ENCODE results near the gene HES7.

The HES7 gene

GRCh38 chr17:8161289-8162232 is 37.7 kb upstream of the HES7 start:
- Histone ChIP-seq H3K4me3 (ENCODE audit: low read length) (peak overlapping the region; percentile 97; the same call in 1 of the 2 replicates), H3K27me3 (ENCODE audit: control insufficient read depth, insufficient read depth, low read length) (no peaks in the 10 kb centered on the region), H3K4me1 (ENCODE audit: control insufficient read depth, insufficient read depth, low read length) (peaks cover 5% of the 10 kb centered on the region), H3K9me3 (ENCODE audit: control insufficient read depth, insufficient read depth, low read length) (no peaks in the 10 kb centered on the region), H3K36me3 (ENCODE audit: control insufficient read depth, insufficient read depth, low read length) (no peaks in the 10 kb centered on the region), H3K27ac (ENCODE audit: low read length) (no peak overlapping the region)
- DNase-seq (ENCODE audit: low read depth, low spot score): no peak
- no CpG with 5 or more reads among the region's 19 CpGs for WGBS (ENCODE audit: insufficient coverage, insufficient read length)

- Histone ChIP-seq H3K36me3 (ENCODE audit: control insufficient read depth, insufficient read depth, low read length) (no peaks in the 10 kb centered on the region), H3K9me3 (ENCODE audit: control insufficient read depth, insufficient read depth, low read length) (no peaks in the 10 kb centered on the region), H3K27me3 (ENCODE audit: control insufficient read depth, insufficient read depth, low read length) (no peaks in the 10 kb centered on the region), H3K4me1 (ENCODE audit: control insufficient read depth, insufficient read depth, low read length) (peaks cover 5% of the 10 kb centered on the region), H3K27ac (ENCODE audit: low read length) (no peak overlapping the region), H3K4me3 (ENCODE audit: low read length) (no peak overlapping the region)
- WGBS (ENCODE audit: insufficient coverage, insufficient read length): no CpG with 5 or more reads among the region's 5 CpGs
- no peak for DNase-seq (ENCODE audit: low read depth, low spot score)
Observed at GRCh38 chr17:8160741-8161221, 36.9 kb upstream of the HES7 start.

- H3K27ac ChIP-seq (ENCODE audit: low read length): no peak overlapping the region
- no peaks in the 10 kb centered on the region for H3K36me3 ChIP-seq (ENCODE audit: control insufficient read depth, insufficient read depth, low read length)
- no peaks in the 10 kb centered on the region for H3K27me3 ChIP-seq (ENCODE audit: control insufficient read depth, insufficient read depth, low read length)
- no peak for DNase-seq (ENCODE audit: low read depth, low spot score)
- no peak overlapping the region for H3K4me3 ChIP-seq (ENCODE audit: low read length)
- no CpG with 5 or more reads among the region's 4 CpGs for WGBS (ENCODE audit: insufficient coverage, insufficient read length)
- H3K9me3 ChIP-seq (ENCODE audit: control insufficient read depth, insufficient read depth, low read length): no peaks in the 10 kb centered on the region
- peaks cover 5% of the 10 kb centered on the region for H3K4me1 ChIP-seq (ENCODE audit: control insufficient read depth, insufficient read depth, low read length)
Observed at GRCh38 chr17:8160224-8160577, 36.3 kb upstream of the HES7 start.

- H3K27ac ChIP-seq (ENCODE audit: low read length): no peak overlapping the region
- peaks cover 3% of the 10 kb centered on the region; the same call in 1 of the 2 replicates for H3K4me1 ChIP-seq (ENCODE audit: control insufficient read depth, insufficient read depth, low read length)
- no peaks in the 10 kb centered on the region for H3K27me3 ChIP-seq (ENCODE audit: control insufficient read depth, insufficient read depth, low read length)
- no peaks in the 10 kb centered on the region for H3K36me3 ChIP-seq (ENCODE audit: control insufficient read depth, insufficient read depth, low read length)
- WGBS (ENCODE audit: insufficient coverage, insufficient read length): no CpG with 5 or more reads among the region's 4 CpGs
- H3K9me3 ChIP-seq (ENCODE audit: control insufficient read depth, insufficient read depth, low read length): no peaks in the 10 kb centered on the region
- no peak for DNase-seq (ENCODE audit: low read depth, low spot score)
- no peak overlapping the region for H3K4me3 ChIP-seq (ENCODE audit: low read length)
Observed at GRCh38 chr17:8159459-8160223, 35.7 kb upstream of the HES7 start.

GRCh38 chr17:8159032-8159400 is 35.1 kb upstream of the HES7 start:
- no peak for DNase-seq (ENCODE audit: low read depth, low spot score)
- Histone ChIP-seq H3K27me3 (ENCODE audit: control insufficient read depth, insufficient read depth, low read length) (no peaks in the 10 kb centered on the region), H3K27ac (ENCODE audit: low read length) (no peak overlapping the region), H3K36me3 (ENCODE audit: control insufficient read depth, insufficient read depth, low read length) (no peaks in the 10 kb centered on the region), H3K4me3 (ENCODE audit: low read length) (no peak overlapping the region), H3K4me1 (ENCODE audit: control insufficient read depth, insufficient read depth, low read length) (peaks cover 2% of the 10 kb centered on the region; the same call in 1 of the 2 replicates), H3K9me3 (ENCODE audit: control insufficient read depth, insufficient read depth, low read length) (no peaks in the 10 kb centered on the region)
- WGBS (ENCODE audit: insufficient coverage, insufficient read length): no CpG with 5 or more reads among the region's 3 CpGs

GRCh38 chr17:8158267-8159031 is 34.5 kb upstream of the HES7 start:
- WGBS (ENCODE audit: insufficient coverage, insufficient read length): no CpG with 5 or more reads among the region's 20 CpGs
- DNase-seq (ENCODE audit: low read depth, low spot score): no peak
- H3K36me3 ChIP-seq (ENCODE audit: control insufficient read depth, insufficient read depth, low read length): no peaks in the 10 kb centered on the region
- no peak overlapping the region for H3K4me3 ChIP-seq (ENCODE audit: low read length)
- peaks cover 3% of the 10 kb centered on the region; the same call in 1 of the 2 replicates for H3K4me1 ChIP-seq (ENCODE audit: control insufficient read depth, insufficient read depth, low read length)
- no peaks in the 10 kb centered on the region for H3K27me3 ChIP-seq (ENCODE audit: control insufficient read depth, insufficient read depth, low read length)
- H3K9me3 ChIP-seq (ENCODE audit: control insufficient read depth, insufficient read depth, low read length): no peaks in the 10 kb centered on the region
- no peak overlapping the region for H3K27ac ChIP-seq (ENCODE audit: low read length)

GRCh38 chr17:8156246-8156992 is 32.5 kb upstream of the HES7 start:
- peak; percentile 100 for DNase-seq (ENCODE audit: low read depth, low spot score)
- Histone ChIP-seq H3K36me3 (ENCODE audit: control insufficient read depth, insufficient read depth, low read length) (no peaks in the 10 kb centered on the region), H3K9me3 (ENCODE audit: control insufficient read depth, insufficient read depth, low read length) (no peaks in the 10 kb centered on the region), H3K27ac (ENCODE audit: low read length) (no peak overlapping the region), H3K4me3 (ENCODE audit: low read length) (peak overlapping the region; percentile 78; the same call in 1 of the 2 replicates), H3K27me3 (ENCODE audit: control insufficient read depth, insufficient read depth, low read length) (no peaks in the 10 kb centered on the region), H3K4me1 (ENCODE audit: control insufficient read depth, insufficient read depth, low read length) (peaks cover 5% of the 10 kb centered on the region)
- WGBS (ENCODE audit: insufficient coverage, insufficient read length): no CpG with 5 or more reads among the region's 59 CpGs

- Histone ChIP-seq H3K9me3 (ENCODE audit: control insufficient read depth, insufficient read depth, low read length) (no peaks in the 10 kb centered on the region), H3K4me1 (ENCODE audit: control insufficient read depth, insufficient read depth, low read length) (peaks cover 6% of the 10 kb centered on the region), H3K36me3 (ENCODE audit: control insufficient read depth, insufficient read depth, low read length) (no peaks in the 10 kb centered on the region), H3K27me3 (ENCODE audit: control insufficient read depth, insufficient read depth, low read length) (no peaks in the 10 kb centered on the region), H3K27ac (ENCODE audit: low read length) (no peak overlapping the region), H3K4me3 (ENCODE audit: low read length) (peak overlapping the region; percentile 78; the same call in 1 of the 2 replicates)
- no CpG with 5 or more reads among the region's 11 CpGs for WGBS (ENCODE audit: insufficient coverage, insufficient read length)
- DNase-seq (ENCODE audit: low read depth, low spot score): no peak
Observed at GRCh38 chr17:8155996-8156245, 32.0 kb upstream of the HES7 start.

GRCh38 chr17:8155231-8155995 is 31.5 kb upstream of the HES7 start:
- Histone ChIP-seq H3K36me3 (ENCODE audit: control insufficient read depth, insufficient read depth, low read length) (no peaks in the 10 kb centered on the region), H3K4me1 (ENCODE audit: control insufficient read depth, insufficient read depth, low read length) (peaks cover 9% of the 10 kb centered on the region)
- WGBS (ENCODE audit: insufficient coverage, insufficient read length): no CpG with 5 or more reads among the region's 14 CpGs

More at GRCh38 chr17:8155231-8155995, 31.5 kb upstream of the HES7 start:
- DNase-seq (ENCODE audit: low read depth, low spot score): no peak
- Histone ChIP-seq H3K27ac (ENCODE audit: low read length) (no peak overlapping the region), H3K4me3 (ENCODE audit: low read length) (peak overlapping the region; percentile 78; the same call in 1 of the 2 replicates), H3K9me3 (ENCODE audit: control insufficient read depth, insufficient read depth, low read length) (no peaks in the 10 kb centered on the region), H3K27me3 (ENCODE audit: control insufficient read depth, insufficient read depth, low read length) (no peaks in the 10 kb centered on the region)

Measured in iPS DF 6.9 (cell line).